Uterus (tissue), 4 donors: ENCODE results near the gene CDHR1. TPM values are rescaled to one million over a fixed set of nuclear protein-coding genes. Genes with fewer than 3 reads are reported as not detected.

Experiments
- DNase-seq, 2 donors: peaks; one replicate each; pipeline ENCODE4 v3.0.0-alpha.2; 2019 to 2020
- H3K27ac ChIP-seq, 2 donors: fragments of 200-600 bp; sonication (generic); 1 replicate in 1 of 2; 2 replicates in 1 of 2; pipeline ENCODE4 v1.5.1; 2016 to 2018
- H3K27me3 ChIP-seq, 2 donors: fragments of 200-600 bp; sonication (generic); one replicate each; pipeline ENCODE4 v1.5.1; 2018 to 2019; ENCODE audit warnings: control low read depth in 1 of 2
- H3K36me3 ChIP-seq, 2 donors: fragments of 200-600 bp; sonication (generic); one replicate each; pipeline ENCODE4 v1.5.1; 2019; ENCODE audit warnings: control low read depth in 1 of 2
- H3K4me1 ChIP-seq, 2 donors: fragments of 200-600 bp; sonication (generic); one replicate each; pipeline ENCODE4 v1.5.1; 2018 to 2019; ENCODE audit warnings: control low read depth in 1 of 2
- H3K4me3 ChIP-seq, 2 donors: fragments of 200-600 bp; sonication (generic); 1 replicate in 1 of 2; 2 replicates in 1 of 2; pipeline ENCODE4 v1.5.1; 2018 to 2019; ENCODE audit warnings: mild to moderate bottlenecking in 1 of 2
- H3K9me3 ChIP-seq, 2 donors: fragments of 200-600 bp; sonication (generic); one replicate each; pipeline ENCODE4 v1.5.1; 2019; ENCODE audit warnings: control low read depth in 1 of 2
- POLR2A ChIP-seq, 2 donors: fragments of 450-650 bp; IDR thresholded peaks; one replicate each; pipeline ENCODE4 v1.6.1; 2016; ENCODE audit warnings: antibody characterized with exemption in 2 of 2, mild to moderate bottlenecking in 1 of 2, moderate library complexity in 1 of 2
- intact Hi-C: fragments of 100-400 bp; cut with DNase I; formaldehyde crosslinking; loops from one replicate; pipeline ENCODE4 v1.15.1; 2023; ENCODE audit warnings: low total_unique reads
- total RNA-seq, 4 donors: library from RNA; depleted of rRNA in 3 of 4; stranded (reverse); fragments of >200 nt in 3 of 4; gene quantifications; one replicate each; pipeline versions ENCODE4 v1.1.0 to v1.2.4, GENCODE V29; 2014 to 2023
- TF ChIP-seq, protein P1 (sequence below), 4 experiments: fragments of 200-600 bp in 2 of 4; fragments of 450-650 bp in 2 of 4; sonication (generic) in 2 of 4; IDR thresholded peaks; one replicate each; pipeline ENCODE4 v1.5.1; 2016 to 2019; ENCODE audit warnings: antibody characterized with exemption in 4 of 4, mild to moderate bottlenecking in 2 of 4, moderate library complexity in 1 of 4
- donor health status: DM: yes; HTN: yes; CAD: no.

CDHR1 gene
- total RNA-seq, 4 donors from 2014 or later = under 0.01 to 1.5 (median 1.0) TPM; not detected in 1

DNA sequence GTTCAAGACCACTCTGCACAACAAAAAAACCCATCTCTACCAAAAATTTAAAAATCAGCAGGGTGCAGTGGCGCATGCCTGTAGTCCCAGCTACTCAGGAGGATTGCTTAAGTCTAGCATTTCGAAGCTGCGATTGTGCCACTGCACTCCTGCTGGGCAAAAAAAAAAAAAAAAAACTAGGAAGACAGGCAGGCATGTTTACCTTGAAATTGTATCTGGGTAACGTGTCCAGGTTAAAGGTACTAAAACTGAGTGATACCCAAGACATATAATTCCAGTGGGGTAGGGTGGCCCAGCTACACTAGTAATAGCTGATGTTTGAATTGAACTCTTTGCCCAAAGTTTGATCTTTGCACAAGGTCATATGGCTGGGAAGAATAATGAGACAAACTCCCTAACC, 38.8 kb upstream of the CDHR1 start:
- Histone ChIP-seq H3K4me3 (no peak overlapping the region), H3K27ac (no peak overlapping the region), H3K4me1 (no peaks in the 10 kb centered on the region), H3K36me3 (peaks cover 0 to 2% of the 10 kb centered on the region in 2 donors), H3K27me3 (no peaks in the 10 kb centered on the region), H3K9me3 (no peaks in the 10 kb centered on the region)
- TF ChIP-seq, protein P1, sequence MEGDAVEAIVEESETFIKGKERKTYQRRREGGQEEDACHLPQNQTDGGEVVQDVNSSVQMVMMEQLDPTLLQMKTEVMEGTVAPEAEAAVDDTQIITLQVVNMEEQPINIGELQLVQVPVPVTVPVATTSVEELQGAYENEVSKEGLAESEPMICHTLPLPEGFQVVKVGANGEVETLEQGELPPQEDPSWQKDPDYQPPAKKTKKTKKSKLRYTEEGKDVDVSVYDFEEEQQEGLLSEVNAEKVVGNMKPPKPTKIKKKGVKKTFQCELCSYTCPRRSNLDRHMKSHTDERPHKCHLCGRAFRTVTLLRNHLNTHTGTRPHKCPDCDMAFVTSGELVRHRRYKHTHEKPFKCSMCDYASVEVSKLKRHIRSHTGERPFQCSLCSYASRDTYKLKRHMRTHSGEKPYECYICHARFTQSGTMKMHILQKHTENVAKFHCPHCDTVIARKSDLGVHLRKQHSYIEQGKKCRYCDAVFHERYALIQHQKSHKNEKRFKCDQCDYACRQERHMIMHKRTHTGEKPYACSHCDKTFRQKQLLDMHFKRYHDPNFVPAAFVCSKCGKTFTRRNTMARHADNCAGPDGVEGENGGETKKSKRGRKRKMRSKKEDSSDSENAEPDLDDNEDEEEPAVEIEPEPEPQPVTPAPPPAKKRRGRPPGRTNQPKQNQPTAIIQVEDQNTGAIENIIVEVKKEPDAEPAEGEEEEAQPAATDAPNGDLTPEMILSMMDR (IDR thresholded peaks at IDR 0.05) = no peak
- TF ChIP-seq POLR2A (IDR thresholded peaks at IDR 0.05) = no peak
- intact Hi-C loops = no loop called here
- no peak for DNase-seq

DNA sequence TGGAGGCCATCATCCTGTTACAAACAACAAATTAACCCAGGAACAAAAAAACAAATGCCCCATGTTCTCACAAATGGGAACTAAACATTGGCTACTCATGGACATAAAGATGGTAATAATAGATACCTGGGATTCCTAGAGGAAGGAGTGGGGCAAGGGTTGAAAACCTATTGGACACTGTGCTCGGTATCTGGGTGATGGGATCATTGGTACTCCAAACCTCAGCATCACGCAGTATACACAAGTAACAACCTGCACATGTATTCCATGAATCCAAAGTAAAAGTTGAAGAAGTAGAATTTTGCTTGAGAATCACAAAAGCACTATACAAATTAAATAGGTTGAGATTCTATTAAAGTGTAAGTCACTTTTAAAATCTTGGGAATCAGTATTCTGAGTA, 38.3 kb upstream of the CDHR1 start:
- Histone ChIP-seq H3K36me3 (peaks cover 0 to 2% of the 10 kb centered on the region in 2 donors), H3K9me3 (no peaks in the 10 kb centered on the region), H3K27me3 (no peaks in the 10 kb centered on the region), H3K27ac (no peak overlapping the region), H3K4me3 (no peak overlapping the region), H3K4me1 (no peaks in the 10 kb centered on the region)
- intact Hi-C loops = no loop called here
- DNase-seq = no peak
- TF ChIP-seq POLR2A (IDR thresholded peaks at IDR 0.05) = no peak
- TF ChIP-seq, protein P1 (IDR thresholded peaks at IDR 0.05) = no peak

DNA sequence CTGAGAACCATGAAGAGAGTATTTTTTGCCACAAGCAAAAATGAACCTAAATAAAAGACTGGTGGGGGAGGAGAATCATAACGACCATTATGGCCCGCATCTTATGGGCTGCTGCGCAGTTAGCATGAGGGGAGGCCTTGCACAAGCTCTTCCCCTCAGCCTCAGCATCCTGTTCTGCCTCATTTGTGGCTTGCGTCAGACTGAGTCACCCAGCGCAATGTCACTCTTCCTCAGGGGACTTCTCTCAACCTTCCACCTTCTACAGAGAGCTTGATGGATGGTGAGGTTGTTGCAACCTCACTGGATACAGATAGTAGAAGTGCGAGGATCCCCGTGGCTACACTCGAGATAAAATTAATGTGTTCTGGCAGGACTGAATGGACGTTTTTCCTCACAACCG, 37.6 kb upstream of the CDHR1 start:
- intact Hi-C loops = no loop called here
- H3K4me1 ChIP-seq = no peaks in the 10 kb centered on the region

GRCh38 chr10:84158061-84158460, 36.3 kb upstream of the CDHR1 start:
- H3K4me3 ChIP-seq = no peak overlapping the region
- no peaks in the 10 kb centered on the region for H3K9me3 ChIP-seq
- H3K36me3 ChIP-seq = no peaks in the 10 kb centered on the region
- no peak overlapping the region for H3K27ac ChIP-seq
- no peaks in the 10 kb centered on the region for H3K27me3 ChIP-seq
- no peak for DNase-seq
- TF ChIP-seq, protein P1 (IDR thresholded peaks at IDR 0.05) = no peak
- TF ChIP-seq POLR2A (IDR thresholded peaks at IDR 0.05) = no peak
- intact Hi-C loops = no loop called here
- no peaks in the 10 kb centered on the region for H3K4me1 ChIP-seq

More for the DNA sequence above, 37.6 kb upstream of the CDHR1 start:
- Histone ChIP-seq H3K9me3 (no peaks in the 10 kb centered on the region), H3K36me3 (peaks cover 0 to 2% of the 10 kb centered on the region in 2 donors), H3K4me3 (no peak overlapping the region), H3K27me3 (no peaks in the 10 kb centered on the region), H3K27ac (no peak overlapping the region)
- no peak for DNase-seq
- TF ChIP-seq, protein P1 (IDR thresholded peaks at IDR 0.05) = no peak
- no peak for TF ChIP-seq POLR2A (IDR thresholded peaks at IDR 0.05)

- no peaks in the 10 kb centered on the region for H3K36me3 ChIP-seq
- no peaks in the 10 kb centered on the region for H3K9me3 ChIP-seq
- intact Hi-C loops = no loop called here
- H3K27ac ChIP-seq = no peak overlapping the region
- no peaks in the 10 kb centered on the region for H3K27me3 ChIP-seq
- TF ChIP-seq, protein P1 (IDR thresholded peaks at IDR 0.05) = no peak
- TF ChIP-seq POLR2A (IDR thresholded peaks at IDR 0.05) = no peak
- DNase-seq = no peak
- H3K4me3 ChIP-seq = no peak overlapping the region
- no peaks in the 10 kb centered on the region for H3K4me1 ChIP-seq
These were observed 35.8 kb upstream of the CDHR1 start for GRCh38 chr10:84158550-84158949.
